Measurements from ENCODE around the gene CAP2.

Gene CAP2

DNA sequence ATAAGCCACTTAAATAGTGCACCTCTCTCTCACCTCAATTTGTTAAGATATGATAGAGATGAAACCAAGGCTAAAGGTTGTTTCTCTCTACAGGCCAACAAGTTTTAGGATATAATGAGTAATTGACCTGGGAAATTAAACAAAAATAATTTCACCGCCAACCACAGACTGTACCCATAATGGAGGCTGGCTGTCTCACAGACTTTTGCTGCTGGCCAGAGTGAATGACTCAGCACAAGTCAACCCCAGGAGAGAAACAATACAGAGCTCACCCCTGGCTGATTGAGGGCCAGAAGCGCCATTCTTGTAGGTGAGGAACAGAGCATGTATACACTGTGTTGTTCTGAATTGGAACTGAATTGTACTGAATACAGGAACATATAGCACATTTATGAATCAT, 99.9 kb downstream of the CAP2 start:
- in situ Hi-C loops (cut with MboI; ENCODE audit: low pct_unique_long_range_greater_than_20kb, low sequenced_read_pairs, unreplicated experiment) = no loop called here
- TF ChIP-seq, protein P1, sequence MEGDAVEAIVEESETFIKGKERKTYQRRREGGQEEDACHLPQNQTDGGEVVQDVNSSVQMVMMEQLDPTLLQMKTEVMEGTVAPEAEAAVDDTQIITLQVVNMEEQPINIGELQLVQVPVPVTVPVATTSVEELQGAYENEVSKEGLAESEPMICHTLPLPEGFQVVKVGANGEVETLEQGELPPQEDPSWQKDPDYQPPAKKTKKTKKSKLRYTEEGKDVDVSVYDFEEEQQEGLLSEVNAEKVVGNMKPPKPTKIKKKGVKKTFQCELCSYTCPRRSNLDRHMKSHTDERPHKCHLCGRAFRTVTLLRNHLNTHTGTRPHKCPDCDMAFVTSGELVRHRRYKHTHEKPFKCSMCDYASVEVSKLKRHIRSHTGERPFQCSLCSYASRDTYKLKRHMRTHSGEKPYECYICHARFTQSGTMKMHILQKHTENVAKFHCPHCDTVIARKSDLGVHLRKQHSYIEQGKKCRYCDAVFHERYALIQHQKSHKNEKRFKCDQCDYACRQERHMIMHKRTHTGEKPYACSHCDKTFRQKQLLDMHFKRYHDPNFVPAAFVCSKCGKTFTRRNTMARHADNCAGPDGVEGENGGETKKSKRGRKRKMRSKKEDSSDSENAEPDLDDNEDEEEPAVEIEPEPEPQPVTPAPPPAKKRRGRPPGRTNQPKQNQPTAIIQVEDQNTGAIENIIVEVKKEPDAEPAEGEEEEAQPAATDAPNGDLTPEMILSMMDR (IDR thresholded peaks at IDR 0.05; ENCODE audit: extremely low read depth, insufficient read depth, missing control alignments) = no peak
- DNase-seq (ENCODE audit: low spot score) = no peak

DNA sequence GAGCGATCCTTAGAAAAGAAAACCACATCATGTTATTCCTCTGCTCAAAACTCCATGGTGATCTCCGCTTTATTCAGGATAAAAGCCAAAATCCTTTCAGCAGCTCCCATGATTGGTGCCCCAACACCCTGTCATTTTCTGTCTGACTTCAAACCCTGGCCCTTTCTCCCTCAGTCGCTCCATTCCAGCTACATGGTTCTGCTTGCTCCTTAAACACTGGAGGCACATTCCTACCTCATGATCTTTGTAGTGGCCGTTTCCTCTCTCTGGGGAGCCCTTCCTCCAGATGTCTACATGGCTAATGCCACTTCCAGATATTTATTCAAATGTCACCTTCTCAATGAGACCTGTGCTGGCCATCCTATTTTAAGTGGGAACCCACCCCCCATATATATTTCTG, 100.8 kb downstream of the CAP2 start:
- in situ Hi-C loops (cut with MboI; ENCODE audit: low pct_unique_long_range_greater_than_20kb, low sequenced_read_pairs, unreplicated experiment) = no loop called here
- TF ChIP-seq, protein P1 (IDR thresholded peaks at IDR 0.05; ENCODE audit: extremely low read depth, insufficient read depth, missing control alignments) = no peak
- no peak for DNase-seq (ENCODE audit: low spot score)

DNA sequence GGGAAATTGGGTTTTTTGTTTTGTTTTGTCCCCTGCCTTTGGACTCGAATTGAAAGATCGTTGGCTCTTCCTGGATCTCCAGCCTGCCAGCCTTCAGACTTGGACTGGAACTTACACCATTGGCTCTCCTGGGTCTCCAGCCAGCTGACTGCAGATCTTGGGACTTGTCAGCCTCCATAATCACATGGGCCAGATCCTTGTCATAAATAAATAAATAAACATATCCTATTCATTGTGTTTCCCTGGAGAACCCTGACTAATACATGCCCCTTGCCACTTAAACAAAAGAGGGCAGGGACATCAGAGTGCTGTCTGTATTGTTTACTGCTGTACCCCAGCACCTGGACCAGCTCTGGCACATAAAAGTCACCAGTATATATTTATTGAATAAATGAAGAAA, 101.5 kb downstream of the CAP2 start:
- TF ChIP-seq, protein P1 (IDR thresholded peaks at IDR 0.05; ENCODE audit: extremely low read depth, insufficient read depth, missing control alignments) = no peak
- in situ Hi-C loops (cut with MboI; ENCODE audit: low pct_unique_long_range_greater_than_20kb, low sequenced_read_pairs, unreplicated experiment) = no loop called here
- DNase-seq (ENCODE audit: low spot score) = no peak

DNA sequence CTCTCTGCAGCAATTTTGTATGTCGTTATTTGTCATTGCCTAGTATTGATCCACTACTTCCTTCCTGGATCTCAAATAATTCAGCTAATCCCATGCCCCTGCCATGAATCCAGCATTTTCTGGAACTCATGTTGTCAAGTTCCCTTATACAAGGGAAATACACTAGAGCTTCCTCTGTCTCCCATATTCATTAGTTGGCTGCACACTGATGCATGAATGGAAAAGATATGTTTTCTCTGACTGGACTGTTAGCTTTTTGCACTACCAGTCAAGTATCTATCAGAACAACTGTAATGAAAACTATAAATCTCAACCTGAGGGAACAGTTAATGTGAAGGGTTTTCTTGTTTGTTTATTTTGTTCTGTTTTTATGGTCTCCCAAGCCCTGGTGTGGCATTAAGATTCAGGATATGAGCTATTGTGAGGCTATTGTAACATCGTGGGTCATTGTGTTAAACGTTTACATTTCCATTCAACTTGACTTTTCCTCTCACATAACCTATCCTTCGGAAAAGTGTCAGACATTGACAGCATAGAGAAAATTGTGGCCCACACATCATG, 104.2 kb downstream of the CAP2 start:
- TF ChIP-seq, protein P1 (IDR thresholded peaks at IDR 0.05; ENCODE audit: extremely low read depth, insufficient read depth, missing control alignments) = no peak
- no peak for DNase-seq (ENCODE audit: low spot score)
- in situ Hi-C loops (cut with MboI; ENCODE audit: low pct_unique_long_range_greater_than_20kb, low sequenced_read_pairs, unreplicated experiment) = no loop called here

DNA sequence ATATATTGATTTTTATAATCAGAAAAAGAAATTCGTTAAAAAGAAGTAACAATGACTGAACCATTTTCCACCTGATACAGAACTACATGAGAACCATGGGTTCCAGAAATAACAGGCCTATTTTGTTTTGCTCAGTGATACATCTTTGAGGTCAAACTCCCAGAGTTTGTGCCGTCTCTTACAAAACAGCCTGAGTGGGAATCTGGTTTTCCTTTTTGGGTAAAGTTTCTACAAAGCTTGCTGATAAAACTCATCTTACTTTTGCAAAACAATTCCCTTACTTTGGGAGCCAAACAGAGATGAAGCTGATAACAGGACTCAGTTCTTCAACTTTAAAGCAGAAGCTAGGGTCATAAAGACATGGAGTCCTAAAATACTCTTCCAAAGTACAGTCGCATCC, 108.0 kb downstream of the CAP2 start:
- TF ChIP-seq, protein P1 (IDR thresholded peaks at IDR 0.05; ENCODE audit: extremely low read depth, insufficient read depth, missing control alignments) = no peak
- DNase-seq (ENCODE audit: low spot score) = no peak
- in situ Hi-C loops (cut with MboI; ENCODE audit: low pct_unique_long_range_greater_than_20kb, low sequenced_read_pairs, unreplicated experiment) = no loop called here

DNA sequence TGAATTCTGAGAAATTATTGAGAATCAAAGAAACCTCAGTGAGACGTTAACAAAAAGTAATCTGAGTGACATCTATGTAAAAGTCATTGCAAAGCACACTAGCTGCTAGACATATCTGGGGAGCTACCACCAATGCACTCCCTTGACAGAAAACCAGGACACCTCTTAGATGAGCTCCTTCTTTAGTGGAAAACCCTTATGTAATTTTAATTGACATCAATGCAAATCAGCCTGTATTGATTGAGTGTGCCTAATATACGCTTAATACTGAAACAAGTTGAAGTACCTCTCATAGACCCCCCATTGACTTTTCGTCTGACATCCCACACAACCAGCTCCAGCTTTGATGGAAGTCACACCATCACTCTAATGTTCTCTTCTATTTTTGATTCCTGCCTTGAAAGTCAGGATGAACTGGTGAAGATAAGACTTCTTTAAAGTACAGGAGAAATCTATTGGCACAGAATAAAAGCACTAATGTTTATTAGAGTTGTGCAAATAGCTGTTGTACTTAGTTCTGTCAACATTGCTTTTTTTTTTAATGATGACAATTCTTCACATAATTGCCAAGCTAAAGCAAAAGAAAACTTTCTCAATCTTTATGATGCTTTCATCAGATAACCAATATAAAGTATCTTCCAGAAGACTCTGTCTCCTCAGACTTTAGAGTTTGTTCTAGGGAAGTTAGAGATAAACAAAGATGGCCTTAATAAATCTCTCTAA, 108.7 kb downstream of the CAP2 start:
- TF ChIP-seq, protein P1 (IDR thresholded peaks at IDR 0.05; ENCODE audit: extremely low read depth, insufficient read depth, missing control alignments) = no peak
- no peak for DNase-seq (ENCODE audit: low spot score)
- in situ Hi-C loops (cut with MboI; ENCODE audit: low pct_unique_long_range_greater_than_20kb, low sequenced_read_pairs, unreplicated experiment) = no loop called here

Measured in GM13977 (cell line).